Uterus (tissue), 4 donors: Measurements from ENCODE around the gene CRADD. TPM values are rescaled to one million over a fixed set of nuclear protein-coding genes. Genes with fewer than 3 reads are reported as not detected.
A peak's percentile ranks its signal among the peaks of the same experiment; 100 is the strongest.

Experiments used
- DNase-seq, 2 donors: peaks; one replicate each; pipeline ENCODE4 v3.0.0-alpha.2; 2019 to 2020
- H3K27ac ChIP-seq, 2 donors: fragments of 200-600 bp; sonication (generic); 1 replicate in 1 of 2; 2 replicates in 1 of 2; pipeline ENCODE4 v1.5.1; 2016 to 2018
- H3K27me3 ChIP-seq, 2 donors: fragments of 200-600 bp; sonication (generic); one replicate each; pipeline ENCODE4 v1.5.1; 2018 to 2019; ENCODE audit warnings: control low read depth in 1 of 2
- H3K36me3 ChIP-seq, 2 donors: fragments of 200-600 bp; sonication (generic); one replicate each; pipeline ENCODE4 v1.5.1; 2019; ENCODE audit warnings: control low read depth in 1 of 2
- H3K4me1 ChIP-seq, 2 donors: fragments of 200-600 bp; sonication (generic); one replicate each; pipeline ENCODE4 v1.5.1; 2018 to 2019; ENCODE audit warnings: control low read depth in 1 of 2
- H3K4me3 ChIP-seq, 2 donors: fragments of 200-600 bp; sonication (generic); 1 replicate in 1 of 2; 2 replicates in 1 of 2; pipeline ENCODE4 v1.5.1; 2018 to 2019; ENCODE audit warnings: mild to moderate bottlenecking in 1 of 2
- H3K9me3 ChIP-seq, 2 donors: fragments of 200-600 bp; sonication (generic); one replicate each; pipeline ENCODE4 v1.5.1; 2019; ENCODE audit warnings: control low read depth in 1 of 2
- POLR2A ChIP-seq, 2 donors: fragments of 450-650 bp; IDR thresholded peaks; one replicate each; pipeline ENCODE4 v1.6.1; 2016; ENCODE audit warnings: antibody characterized with exemption in 2 of 2, mild to moderate bottlenecking in 1 of 2, moderate library complexity in 1 of 2
- intact Hi-C: fragments of 100-400 bp; cut with DNase I; formaldehyde crosslinking; loops from one replicate; pipeline ENCODE4 v1.15.1; 2023; ENCODE audit warnings: low total_unique reads
- total RNA-seq, 4 donors: library from RNA; depleted of rRNA in 3 of 4; stranded (reverse); fragments of >200 nt in 3 of 4; gene quantifications; one replicate each; pipeline versions ENCODE4 v1.1.0 to v1.2.4, GENCODE V29; 2014 to 2023
- TF ChIP-seq, protein P1 (sequence below), 4 experiments: fragments of 200-600 bp in 2 of 4; fragments of 450-650 bp in 2 of 4; sonication (generic) in 2 of 4; IDR thresholded peaks; one replicate each; pipeline ENCODE4 v1.5.1; 2016 to 2019; ENCODE audit warnings: antibody characterized with exemption in 4 of 4, mild to moderate bottlenecking in 2 of 4, moderate library complexity in 1 of 4
- donor health status: DM: yes; HTN: yes; CAD: no.

Gene CRADD
- total RNA-seq, 4 donors from 2014 or later: 26.4 to 105 (median 49.2) TPM

GRCh38 chr12:93683410-93683809 lies 6.2 kb downstream of the CRADD start:
- Histone ChIP-seq H3K36me3 (no peaks in the 10 kb centered on the region), H3K27ac (peak overlapping the region; percentile 98 to 99), H3K9me3 (no peaks in the 10 kb centered on the region), H3K4me1 (peaks cover 5 to 13% of the 10 kb centered on the region in 2 donors), H3K4me3 (no peak overlapping the region), H3K27me3 (no peaks in the 10 kb centered on the region)
- intact Hi-C loops: loop anchor here (10.0 kb wide), 1 partner anchor 61 kb away; no protein-coding TSS in a partner anchor
- TF ChIP-seq, protein P1, sequence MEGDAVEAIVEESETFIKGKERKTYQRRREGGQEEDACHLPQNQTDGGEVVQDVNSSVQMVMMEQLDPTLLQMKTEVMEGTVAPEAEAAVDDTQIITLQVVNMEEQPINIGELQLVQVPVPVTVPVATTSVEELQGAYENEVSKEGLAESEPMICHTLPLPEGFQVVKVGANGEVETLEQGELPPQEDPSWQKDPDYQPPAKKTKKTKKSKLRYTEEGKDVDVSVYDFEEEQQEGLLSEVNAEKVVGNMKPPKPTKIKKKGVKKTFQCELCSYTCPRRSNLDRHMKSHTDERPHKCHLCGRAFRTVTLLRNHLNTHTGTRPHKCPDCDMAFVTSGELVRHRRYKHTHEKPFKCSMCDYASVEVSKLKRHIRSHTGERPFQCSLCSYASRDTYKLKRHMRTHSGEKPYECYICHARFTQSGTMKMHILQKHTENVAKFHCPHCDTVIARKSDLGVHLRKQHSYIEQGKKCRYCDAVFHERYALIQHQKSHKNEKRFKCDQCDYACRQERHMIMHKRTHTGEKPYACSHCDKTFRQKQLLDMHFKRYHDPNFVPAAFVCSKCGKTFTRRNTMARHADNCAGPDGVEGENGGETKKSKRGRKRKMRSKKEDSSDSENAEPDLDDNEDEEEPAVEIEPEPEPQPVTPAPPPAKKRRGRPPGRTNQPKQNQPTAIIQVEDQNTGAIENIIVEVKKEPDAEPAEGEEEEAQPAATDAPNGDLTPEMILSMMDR (IDR thresholded peaks at IDR 0.05): no peak
- TF ChIP-seq POLR2A (IDR thresholded peaks at IDR 0.05): no peak
- DNase-seq: no peak

- Histone ChIP-seq H3K27me3 (no peaks in the 10 kb centered on the region), H3K36me3 (no peaks in the 10 kb centered on the region), H3K9me3 (no peaks in the 10 kb centered on the region), H3K4me3 (no peak overlapping the region), H3K4me1 (peaks cover 5 to 17% of the 10 kb centered on the region in 2 donors), H3K27ac (peak overlapping the region; percentile 98 to 99)
- intact Hi-C loops: loop anchor here (10.0 kb wide), 1 partner anchor 60 kb away; no protein-coding TSS in a partner anchor
- DNase-seq: no peak
- TF ChIP-seq POLR2A (IDR thresholded peaks at IDR 0.05): no peak
- TF ChIP-seq, protein P1 (IDR thresholded peaks at IDR 0.05): no peak
Measured at GRCh38 chr12:93684716-93685115, 7.5 kb downstream of the CRADD start.

- TF ChIP-seq, protein P1 (IDR thresholded peaks at IDR 0.05): peak in 3 of 4 experiments; percentile 11 to 25 (median 13)
- TF ChIP-seq POLR2A (IDR thresholded peaks at IDR 0.05): no peak
- Histone ChIP-seq H3K4me3 (no peak overlapping the region), H3K36me3 (no peaks in the 10 kb centered on the region), H3K9me3 (no peaks in the 10 kb centered on the region), H3K27ac (peak overlapping the region; percentile 98 to 99), H3K4me1 (peaks cover 5 to 11% of the 10 kb centered on the region in 2 donors), H3K27me3 (no peaks in the 10 kb centered on the region)
- DNase-seq: peak in 1 of 2 donors; percentile 61
- intact Hi-C loops: loop anchor here (10.0 kb wide), 1 partner anchor 58 kb away; no protein-coding TSS in a partner anchor
Measured at GRCh38 chr12:93686572-93687356, 9.6 kb downstream of the CRADD start.

- DNase-seq: no peak
- intact Hi-C loops: loop anchor here (10.0 kb wide), 1 partner anchor 56 kb away; no protein-coding TSS in a partner anchor
- no peak overlapping the region for H3K4me3 ChIP-seq
- peak overlapping the region in 1 of 2 donors; percentile 54 for H3K27ac ChIP-seq
- TF ChIP-seq, protein P1 (IDR thresholded peaks at IDR 0.05): no peak
- no peak for TF ChIP-seq POLR2A (IDR thresholded peaks at IDR 0.05)
- no peaks in the 10 kb centered on the region for H3K36me3 ChIP-seq
- H3K27me3 ChIP-seq: no peaks in the 10 kb centered on the region
- H3K9me3 ChIP-seq: no peaks in the 10 kb centered on the region
- peaks cover 0 to 8% of the 10 kb centered on the region in 2 donors for H3K4me1 ChIP-seq
Measured at GRCh38 chr12:93689076-93689834, 12.1 kb downstream of the CRADD start.
